GM23248 (cell line): Measurements from ENCODE around the gene GNPTAB.

ENCODE experiments used
- EZH2 ChIP-seq: fragments of 200-600 bp; sonication (generic); IDR thresholded peaks from 2 replicates; pipeline ENCODE4 v1.6.1; 2018; ENCODE audit warnings: antibody characterized with exemption, mild to moderate bottlenecking; ENCODE audit not compliant: insufficient read depth, poor library complexity, severe bottlenecking
- EZH2phosphoT487 ChIP-seq: fragments of 200-600 bp; sonication (generic); IDR thresholded peaks from 2 replicates; pipeline ENCODE4 v1.6.1; 2018; ENCODE audit warnings: antibody characterized with exemption, moderate library complexity, mild to moderate bottlenecking, low read depth; ENCODE audit not compliant: insufficient read depth

GRCh38 chr12:101767537-101767936, 63.2 kb downstream of the GNPTAB start:
- TF ChIP-seq EZH2 (no peak), EZH2phosphoT487 (no peak)
